ENCODE data around the gene PTPRN2. TPM values are rescaled to one million over a fixed set of nuclear protein-coding genes. Genes with fewer than 3 reads are reported as not detected.
"Not testable (repeated sequence)": the region's sequence is repeated elsewhere in the genome, so short reads cannot be mapped to it uniquely, and the experiment has no call there.

PTPRN2 gene
- total RNA-seq, 1 experiment from 2014 or later, result 2.1 TPM

GRCh38 chr7:157895520-157896375 is 691.9 kb downstream of the PTPRN2 start:
- Histone ChIP-seq H3K27ac (ENCODE audit: low read depth, low read length) (no peak overlapping the region), H3K4me3 (replicated peaks in 1 of 2; ENCODE audit: low read depth in 1 of 2, low read length in 2 of 2) (no peak overlapping the region), H3K79me2 (ENCODE audit: insufficient read depth, low read length) (no peaks in the 10 kb centered on the region), H3K9me3 (ENCODE audit: control insufficient read depth in 1 of 2, insufficient read depth in 1 of 2, low read depth in 1 of 2, low read length in 2 of 2) (no peaks in the 10 kb centered on the region), H3K36me3 (ENCODE audit: control insufficient read depth in 1 of 2, insufficient read depth in 2 of 2, low read length in 2 of 2) (no peaks in the 10 kb centered on the region), H3K27me3 (ENCODE audit: insufficient read depth, low read length) (peaks cover 7% of the 10 kb centered on the region; the same call in 1 of the 2 replicates), H3K9me2 (ENCODE audit: insufficient read depth) (no peaks in the 10 kb centered on the region), H4K20me1 (ENCODE audit: insufficient read depth) (no peaks in the 10 kb centered on the region), H2AFZ (ENCODE audit: low read depth, low read length, poor library complexity, severe bottlenecking) (no peak overlapping the region), H3K9ac (ENCODE audit: low read length) (no peak overlapping the region), H3K4me1 (ENCODE audit: control insufficient read depth in 1 of 2, insufficient read depth in 2 of 2, low read length in 2 of 2) (no peaks in the 10 kb centered on the region), H3K4me2 (ENCODE audit: low read length) (no peak overlapping the region)
- no TSS peak for BruUV-seq (replicated peaks)
- intact Hi-C loops (cut with micrococcal nuclease), result no loop called here
- DNase-seq (ENCODE audit: low read depth, low spot score), result no peak
- ChIA-PET CTCF (no interaction called here), POLR2A (no interaction called here), RAD21 (ENCODE audit: low non-redundant PET in 1 of 2, low total read pairs in 2 of 2, uncharacterized antibody in 2 of 2, unreplicated experiment in 2 of 2) (no interaction called here)
- ATAC-seq, result no peak
- no peak for TF ChIP-seq POLR2AphosphoS5 (IDR thresholded peaks at IDR 0.05; ENCODE audit: low read depth, low read length)
- no peak for TF ChIP-seq YY1 (IDR thresholded peaks at IDR 0.05; ENCODE audit: extremely low read depth, insufficient replicate concordance, low read depth, low read length)
- no peak for TF ChIP-seq EGR1 (IDR thresholded peaks at IDR 0.05; ENCODE audit: low read depth)

DNA sequence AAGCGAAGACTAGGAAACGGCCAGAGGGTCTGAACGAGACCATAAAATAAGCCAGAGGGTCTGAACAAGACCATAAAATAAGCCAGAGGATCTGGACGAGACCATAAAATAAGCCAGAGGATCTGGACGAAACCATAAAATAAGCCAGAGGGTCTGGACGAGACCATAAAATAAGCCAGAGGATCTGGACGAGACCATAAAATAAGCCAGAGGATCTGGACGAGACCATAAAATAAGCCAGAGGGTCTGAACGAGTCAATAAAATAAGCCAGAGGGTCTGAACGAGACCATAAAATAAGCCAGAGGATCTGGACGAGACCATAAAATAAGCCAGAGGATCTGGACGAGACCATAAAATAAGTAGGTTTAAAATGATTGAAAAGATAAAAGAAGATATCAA is 692.5 kb downstream of the PTPRN2 start:
- POLR2A ChIA-PET; intact Hi-C loops (cut with micrococcal nuclease); H3K27me3 ChIP-seq (ENCODE audit: insufficient read depth, low read length); H3K9ac ChIP-seq (ENCODE audit: low read length); DNase-seq (ENCODE audit: low read depth, low spot score); H3K4me1 ChIP-seq (ENCODE audit: control insufficient read depth in 1 of 2, insufficient read depth in 2 of 2, low read length in 2 of 2); H3K36me3 ChIP-seq (ENCODE audit: control insufficient read depth in 1 of 2, insufficient read depth in 2 of 2, low read length in 2 of 2); H4K20me1 ChIP-seq (ENCODE audit: insufficient read depth); H2AFZ ChIP-seq (ENCODE audit: low read depth, low read length, poor library complexity, severe bottlenecking); RAD21 ChIA-PET (ENCODE audit: low non-redundant PET in 1 of 2, low total read pairs in 2 of 2, uncharacterized antibody in 2 of 2, unreplicated experiment in 2 of 2); BruUV-seq (replicated peaks); H3K9me2 ChIP-seq (ENCODE audit: insufficient read depth); H3K9me3 ChIP-seq (ENCODE audit: control insufficient read depth in 1 of 2, insufficient read depth in 1 of 2, low read depth in 1 of 2, low read length in 2 of 2); ATAC-seq; CTCF ChIA-PET; H3K4me3 ChIP-seq (replicated peaks in 1 of 2; ENCODE audit: low read depth in 1 of 2, low read length in 2 of 2); H3K27ac ChIP-seq (ENCODE audit: low read depth, low read length); H3K79me2 ChIP-seq (ENCODE audit: insufficient read depth, low read length); H3K4me2 ChIP-seq (ENCODE audit: low read length): not testable (repeated sequence)
